HuH-7 (cell line): ENCODE results near the gene KCNN1.
"Not testable (repeated sequence)": the region's sequence is repeated elsewhere in the genome, so short reads cannot be mapped to it uniquely, and the experiment has no call there.

Experiments
- DNase-seq: peaks from one replicate; pipeline ENCODE4 v3.0.0; 2011; ENCODE audit warnings: low spot score

KCNN1 gene

DNA sequence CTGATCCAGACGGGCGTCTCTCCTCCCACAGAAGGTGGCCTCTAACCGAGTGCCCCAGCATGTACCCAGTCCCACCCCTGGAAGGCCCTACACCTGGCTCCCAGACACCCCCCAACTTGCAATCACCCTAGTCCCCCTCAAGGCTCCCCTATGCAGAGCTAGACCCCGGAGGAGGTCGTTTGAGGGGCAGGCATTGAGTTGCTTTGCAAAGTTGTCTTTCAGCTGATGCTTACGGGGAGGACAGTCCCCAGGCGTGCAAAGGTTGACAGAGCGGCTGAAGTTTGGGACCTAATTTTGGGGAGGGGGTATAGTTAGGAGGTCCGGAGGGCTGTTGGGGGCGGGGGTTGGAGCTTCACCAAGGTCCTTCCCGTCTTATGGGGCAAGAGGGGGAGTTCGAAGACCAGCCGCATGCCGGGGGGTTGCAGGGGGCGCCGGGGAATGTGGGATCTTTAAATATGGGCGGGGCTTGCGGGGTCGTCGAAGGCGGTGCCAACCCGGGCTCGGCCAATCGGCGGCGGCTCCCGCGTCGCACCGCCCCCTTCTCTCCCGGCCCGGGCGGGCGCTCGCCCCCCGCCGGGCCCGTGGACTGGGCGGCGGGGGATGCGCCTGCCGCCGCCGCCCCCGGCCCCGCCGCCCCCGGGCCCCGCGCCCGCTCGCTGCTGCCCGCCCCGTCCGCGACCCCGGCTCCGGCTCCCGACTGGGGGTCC lies at the start of gene KCNN1:
TSS of gene KCNN1 (plus strand) at position 558 of the 707 bp plus-strand sequence. CDS start 6,782 bp downstream, outside the sequence.
- DNase-seq = no peak

- DNase-seq = not testable (repeated sequence)
Measured at GRCh38 chr19:17918151-17918550, 48.8 kb upstream of the KCNN1 start.

DNA sequence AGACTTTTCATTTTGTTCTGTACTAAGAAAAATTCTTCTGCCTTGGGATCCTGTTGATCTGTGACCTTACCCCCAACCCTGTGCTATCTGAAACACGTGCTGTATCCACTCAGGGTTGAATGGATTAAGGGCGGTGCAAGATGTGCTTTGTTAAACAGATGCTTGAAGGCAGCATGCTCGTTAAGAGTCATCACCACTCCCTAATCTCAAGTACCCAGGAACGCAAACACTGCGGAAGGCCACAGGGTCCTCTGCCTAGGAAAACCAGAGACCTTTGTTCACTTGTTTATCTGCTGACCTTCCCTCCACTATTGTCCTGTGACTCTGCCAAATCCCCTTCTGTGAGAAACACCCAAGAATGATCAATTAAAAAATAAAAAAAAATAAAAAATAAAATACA lies 47.8 kb upstream of the KCNN1 start:
- not testable (repeated sequence) for DNase-seq

- no peak for DNase-seq
Measured at GRCh38 chr19:17920527-17920926, 46.4 kb upstream of the KCNN1 start.

GRCh38 chr19:17922138-17922537 lies 44.8 kb upstream of the KCNN1 start:
- DNase-seq = no peak

DNA sequence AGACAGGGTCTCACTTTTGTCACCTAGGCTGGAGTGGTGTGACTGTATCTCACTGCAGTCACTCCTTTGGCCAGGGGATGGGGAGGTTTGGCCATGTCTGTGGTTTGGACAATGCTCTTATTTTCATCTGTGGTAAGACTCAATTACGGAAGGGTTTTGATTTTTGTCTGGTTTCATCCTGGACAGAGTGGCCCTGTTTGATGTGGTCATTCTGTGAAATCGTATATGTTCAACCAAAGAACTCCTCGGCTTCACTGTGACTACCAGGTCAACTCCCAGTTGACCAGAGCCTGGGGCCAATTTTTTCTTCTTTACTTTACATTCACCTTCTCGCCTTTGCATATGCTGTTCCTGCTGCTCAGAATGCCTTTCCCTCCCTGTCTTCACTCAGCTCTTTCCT lies 40.9 kb upstream of the KCNN1 start:
- DNase-seq = no peak

DNA sequence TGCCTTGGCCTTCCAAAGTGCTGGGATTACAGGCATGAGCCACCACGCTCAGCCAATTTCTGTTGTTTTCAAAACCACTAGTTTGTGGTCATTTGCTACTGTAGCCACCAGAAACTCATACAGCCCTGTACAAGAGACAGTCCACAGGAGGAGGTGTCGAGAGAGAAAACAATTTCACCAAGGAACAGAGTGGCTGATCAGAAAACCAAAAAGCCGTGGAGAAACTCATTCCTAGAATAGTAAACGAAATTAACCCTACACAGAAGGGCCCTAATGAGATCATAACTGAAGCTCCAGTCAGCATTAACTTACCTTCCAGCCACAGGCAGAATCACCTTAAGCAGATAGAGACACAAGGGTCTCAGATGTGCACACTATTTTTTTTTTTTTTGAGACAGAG lies 37.9 kb upstream of the KCNN1 start:
- DNase-seq = no peak

GRCh38 chr19:17931532-17932191 lies 35.2 kb upstream of the KCNN1 start:
- no peak for DNase-seq

DNA sequence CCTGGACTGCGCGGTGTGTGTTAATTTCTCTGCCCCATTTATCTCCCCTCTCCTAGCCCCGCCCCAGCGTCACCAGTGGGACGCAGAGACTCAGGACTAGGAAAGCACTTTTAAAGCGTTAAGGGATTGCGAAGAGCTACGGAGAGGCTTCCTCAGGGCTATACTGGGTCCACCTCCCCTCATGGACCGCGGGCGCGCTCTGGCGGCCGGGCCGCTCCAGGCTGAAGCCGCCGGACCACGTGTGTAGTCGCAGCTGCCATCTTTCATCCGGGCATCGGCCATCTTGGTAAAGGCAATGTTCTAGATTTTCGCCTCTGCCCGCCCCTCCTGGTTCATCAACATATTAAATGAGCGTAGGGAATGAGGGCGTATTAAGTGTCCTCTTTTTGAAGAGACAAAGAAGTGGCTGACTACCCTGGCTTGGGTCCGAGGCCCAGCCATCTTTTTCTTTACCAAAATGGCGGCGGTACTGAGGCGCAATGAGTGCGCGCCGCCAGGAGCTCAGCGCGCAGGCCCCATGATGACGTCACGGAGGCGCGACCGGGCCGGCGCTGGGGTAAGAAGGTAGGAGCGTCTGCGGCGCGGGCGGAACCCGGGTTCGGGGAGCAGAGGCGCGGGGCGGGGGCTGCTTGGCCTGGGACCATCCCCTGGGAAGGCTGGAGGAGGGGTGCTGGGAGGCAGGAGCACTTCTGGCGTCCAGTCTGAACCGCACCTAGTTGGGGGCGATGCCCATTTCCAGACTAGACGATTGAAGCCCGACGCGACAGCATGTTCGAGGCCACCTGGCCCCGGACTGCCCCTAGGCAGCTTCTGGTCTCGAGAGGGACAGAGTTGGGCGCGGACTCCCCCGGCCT lies 34.2 kb upstream of the KCNN1 start, which contains the start of gene CCDC124:
TSS of gene CCDC124 (plus strand) at position 531 of the 854 bp plus-strand sequence. CDS start 3,406 bp downstream, outside the sequence.
- DNase-seq = peak; percentile 90

GRCh38 chr19:17933414-17934129 lies 33.3 kb upstream of the KCNN1 start:
- DNase-seq = no peak

DNA sequence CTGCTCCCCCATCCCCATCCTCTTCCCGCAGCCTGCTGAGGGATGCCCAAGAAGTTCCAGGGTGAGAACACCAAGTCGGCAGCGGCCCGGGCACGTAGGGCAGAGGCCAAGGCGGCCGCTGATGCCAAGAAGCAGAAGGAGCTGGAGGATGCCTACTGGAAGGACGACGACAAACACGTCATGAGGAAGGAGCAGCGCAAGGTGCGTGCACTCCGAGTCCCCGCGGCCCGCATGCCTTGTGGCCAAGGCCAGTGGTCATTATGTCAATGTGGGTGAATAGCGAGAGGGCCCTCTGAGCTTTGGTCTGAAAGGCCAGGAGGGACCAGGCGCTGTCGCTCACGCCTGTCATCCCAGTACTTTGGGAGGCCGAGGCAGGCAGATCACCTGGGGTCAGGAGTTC lies 30.5 kb upstream of the KCNN1 start:
- DNase-seq = no peak

DNA sequence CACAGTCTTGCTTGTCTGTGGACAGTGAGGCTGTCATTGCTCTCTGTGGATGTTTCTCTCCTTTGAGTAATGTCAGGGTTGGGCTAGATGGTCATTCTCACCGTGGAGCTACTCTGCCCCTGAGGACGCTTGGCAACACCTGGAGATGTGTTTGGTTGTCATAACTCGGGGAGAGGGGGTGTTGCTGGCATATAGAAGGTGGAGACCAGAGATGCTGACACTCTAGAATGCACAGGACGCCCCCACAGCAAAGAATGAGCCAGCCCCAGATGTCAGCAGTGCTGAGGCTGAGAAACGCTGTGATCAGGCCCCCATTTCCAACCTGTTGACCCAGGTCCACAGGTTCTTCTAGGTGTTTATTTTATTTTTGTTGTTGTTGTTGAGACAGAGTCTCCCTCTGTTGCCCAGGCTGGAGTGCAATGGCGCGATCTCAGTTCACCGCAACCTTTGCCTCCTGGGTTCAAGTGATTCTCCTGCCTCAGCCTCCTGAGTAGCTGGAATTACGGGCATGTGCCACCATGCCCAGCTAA lies 29.5 kb upstream of the KCNN1 start:
- DNase-seq = no peak

- peak; percentile 94 for DNase-seq
Measured at GRCh38 chr19:17938092-17938845, 28.6 kb upstream of the KCNN1 start.

DNA sequence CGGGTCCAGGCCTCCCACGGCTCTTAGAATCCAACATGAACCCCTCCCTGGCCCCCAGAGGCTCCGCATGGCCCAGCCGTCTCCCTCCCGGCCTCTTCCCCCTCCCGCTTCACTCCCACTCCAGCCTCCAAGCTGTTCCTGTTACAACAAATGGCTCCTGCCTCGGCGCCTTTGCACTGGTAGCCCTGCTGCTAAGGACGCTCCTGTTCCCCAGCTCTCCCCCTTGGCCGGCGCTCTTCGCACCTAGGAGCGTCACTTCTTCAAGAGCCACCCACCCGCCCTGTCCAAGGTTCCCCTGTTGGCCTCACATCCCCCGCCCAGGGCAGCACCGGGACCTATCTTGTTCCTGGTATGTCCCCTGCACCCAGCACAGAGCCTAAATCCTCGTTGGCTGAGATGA lies 24.7 kb upstream of the KCNN1 start:
- DNase-seq = no peak

DNA sequence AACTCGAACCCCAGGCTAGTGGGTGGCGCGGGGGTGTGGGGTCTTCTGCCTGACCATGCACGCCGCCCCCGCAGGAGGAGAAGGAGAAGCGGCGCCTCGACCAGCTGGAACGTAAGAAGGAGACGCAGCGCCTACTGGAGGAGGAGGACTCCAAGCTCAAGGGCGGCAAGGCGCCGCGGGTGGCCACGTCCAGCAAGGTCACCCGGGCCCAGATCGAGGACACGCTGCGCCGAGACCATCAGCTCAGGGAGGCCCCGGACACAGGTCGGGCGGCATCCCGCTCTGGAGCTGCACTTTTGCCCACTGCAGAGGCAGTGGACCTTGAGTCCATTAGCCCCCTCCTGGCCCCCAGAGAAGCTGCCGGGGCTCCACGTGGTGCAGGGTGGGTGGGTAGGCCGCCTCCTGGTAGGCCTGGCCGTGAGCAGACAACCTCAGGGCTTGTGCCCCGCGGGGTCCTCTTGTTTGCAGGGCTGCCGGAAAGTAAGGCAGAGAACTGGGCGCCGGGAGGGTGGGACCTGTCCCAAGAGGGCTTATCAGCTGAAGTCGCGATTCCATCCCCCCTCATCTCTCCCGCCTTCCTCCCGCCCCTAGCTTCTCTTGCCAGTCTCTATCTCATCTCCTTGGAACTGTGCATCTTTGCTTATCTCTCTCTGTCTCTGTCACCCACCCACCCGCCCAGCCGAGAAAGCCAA lies 24.2 kb upstream of the KCNN1 start:
- no peak for DNase-seq

GRCh38 chr19:17943274-17944221 lies 23.4 kb upstream of the KCNN1 start:
- no peak for DNase-seq

GRCh38 chr19:17944301-17944700 lies 22.6 kb upstream of the KCNN1 start:
- no peak for DNase-seq

DNA sequence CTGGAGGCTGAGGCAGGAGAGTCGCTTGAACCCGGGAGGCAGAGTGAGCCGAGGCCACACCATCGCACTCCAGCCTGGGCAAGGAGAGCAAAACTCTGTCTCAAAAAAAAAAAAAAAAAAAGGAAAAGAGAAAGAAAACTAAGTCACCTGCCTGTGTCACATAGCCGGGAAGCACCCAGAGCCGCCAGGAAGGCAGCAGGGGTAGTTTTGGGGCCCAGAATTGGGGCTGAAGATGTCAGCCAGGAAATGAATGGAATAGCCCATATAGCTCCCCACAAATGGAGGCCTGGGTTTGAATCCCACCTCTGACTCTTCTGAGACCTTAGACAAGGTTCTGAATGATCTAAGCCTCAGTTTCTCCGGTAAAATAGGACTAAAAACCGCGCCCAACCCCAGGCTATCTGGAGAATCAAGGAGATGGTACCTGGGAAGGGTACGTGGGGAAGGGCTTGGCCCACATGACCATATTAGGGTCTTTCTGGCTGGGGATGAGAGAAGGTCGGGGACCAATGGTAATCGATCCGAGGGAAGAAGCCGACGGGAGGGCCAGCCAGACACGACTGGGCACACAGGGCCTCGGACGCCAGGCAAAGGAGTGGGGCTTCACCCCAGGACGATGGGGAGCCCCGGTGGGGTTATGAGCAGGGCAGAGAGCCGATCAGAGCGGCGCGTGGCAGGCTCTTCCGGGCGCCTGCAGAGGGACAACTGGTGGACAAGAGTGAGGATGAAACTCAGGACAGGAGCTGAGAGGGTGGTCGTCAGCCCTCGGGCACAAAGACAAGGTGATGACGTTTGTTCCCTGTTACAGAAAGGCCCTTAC lies 19.7 kb upstream of the KCNN1 start:
- DNase-seq = no peak
